Liver (tissue), 3 donors: ENCODE results near the gene PTGDR.

Experiments
- CTCF ChIP-seq: fragments of 150-350 bp; IDR thresholded peaks from 2 replicates; pipeline ENCODE4 v1.5.1; 2017; ENCODE audit warnings: improper control_type of control experiment, low read depth, low read length; ENCODE audit not compliant: missing input control
- EGR1 ChIP-seq, 2 donors: IDR thresholded peaks; 2 replicates each; pipeline ENCODE4 v1.6.1; 2016 to 2018; ENCODE audit warnings: antibody characterized with exemption in 2 of 2, low read depth in 2 of 2
- FOXA1 ChIP-seq: IDR thresholded peaks from 2 replicates; pipeline ENCODE4 v1.6.1; 2016; ENCODE audit warnings: antibody characterized with exemption
- GABPA ChIP-seq, 2 donors: IDR thresholded peaks in 1 of 2; conservative IDR thresholded peaks in 1 of 2; 2 replicates each; pipeline ENCODE4 v1.6.1; 2016; ENCODE audit warnings: antibody characterized with exemption in 2 of 2, mild to moderate bottlenecking in 1 of 2, moderate library complexity in 1 of 2
- JUND ChIP-seq, 2 donors: IDR thresholded peaks; 2 replicates each; pipeline ENCODE4 v1.6.1; 2016; ENCODE audit warnings: antibody characterized with exemption in 2 of 2
- MAX ChIP-seq: IDR thresholded peaks from 2 replicates; pipeline ENCODE4 v1.6.1; 2016; ENCODE audit warnings: antibody characterized with exemption
- RAD21 ChIP-seq, 2 donors: IDR thresholded peaks; 2 replicates each; pipeline ENCODE4 v1.6.1; 2016; ENCODE audit warnings: antibody characterized with exemption in 2 of 2, mild to moderate bottlenecking in 2 of 2
- SP1 ChIP-seq: IDR thresholded peaks from 2 replicates; pipeline ENCODE4 v1.6.1; 2018; ENCODE audit warnings: antibody characterized with exemption, mild to moderate bottlenecking
- TAF1 ChIP-seq: conservative IDR thresholded peaks from 2 replicates; pipeline ENCODE4 v1.6.1; 2016; ENCODE audit warnings: antibody characterized with exemption, mild to moderate bottlenecking
- ZBTB33 ChIP-seq: IDR thresholded peaks from 2 replicates; pipeline ENCODE4 v1.6.1; 2016; ENCODE audit warnings: antibody characterized with exemption
- donor health status: healthy.
- donor health status: healthy.

GRCh38 chr14:52315355-52315718 is 47.8 kb downstream of the PTGDR start:
- TF ChIP-seq CTCF, result no peak
- no peak for TF ChIP-seq TAF1
- TF ChIP-seq MAX, result no peak
- TF ChIP-seq RAD21 (IDR thresholded peaks at IDR 0.05), result no peak
- TF ChIP-seq JUND (IDR thresholded peaks at IDR 0.05), result no peak
- no peak for TF ChIP-seq SP1
- TF ChIP-seq EGR1 (IDR thresholded peaks at IDR 0.05; ENCODE audit: low read depth in 2 of 2), result no peak
- no peak for TF ChIP-seq ZBTB33
- TF ChIP-seq GABPA (IDR thresholded peaks at IDR 0.05 in 1 of 2, conservative IDR thresholded peaks at IDR 0.05 in 1 of 2), result no peak
- no peak for TF ChIP-seq FOXA1
